ENCODE measurements around the gene FBXL16. TPM values are rescaled to one million over a fixed set of nuclear protein-coding genes. Genes with fewer than 3 reads are reported as not detected.

Gene FBXL16
- polyA plus RNA-seq, 1 donor from 2014 or later: 3.4 TPM

GRCh38 chr16:750485-750884 is 44.9 kb upstream of the FBXL16 start:
- Histone ChIP-seq H3K27ac (ENCODE audit: low read length) (no peak overlapping the region), H3F3A (ENCODE audit: insufficient read depth, low read length, poor library complexity, severe bottlenecking) (no peaks in the 10 kb centered on the region), H3K9me3 (ENCODE audit: low read length) (no peaks in the 10 kb centered on the region), H3K36me3 (ENCODE audit: insufficient read depth, low read length) (no peaks in the 10 kb centered on the region), H3K9ac (ENCODE audit: low read length) (no peak overlapping the region), H3K27me3 (ENCODE audit: insufficient read depth, low read depth, low read length) (no peaks in the 10 kb centered on the region), H3K4me2 (ENCODE audit: low read length) (no peak overlapping the region), H3K9me2 (ENCODE audit: insufficient read depth, low read length) (no peaks in the 10 kb centered on the region), H4K20me1 (ENCODE audit: insufficient read depth) (no peaks in the 10 kb centered on the region), H3K4me3 (ENCODE audit: low read length) (no peak overlapping the region), H3K79me2 (replicated peaks; ENCODE audit: insufficient read depth, low read length) (no peaks in the 10 kb centered on the region), H2AFZ (ENCODE audit: low read depth, low read length) (no peak overlapping the region)
- TF ChIP-seq EP300 (conservative IDR thresholded peaks at IDR 0.05; ENCODE audit: poor library complexity, severe bottlenecking) (no peak), SMC3 (conservative IDR thresholded peaks at IDR 0.05; ENCODE audit: poor library complexity) (no peak), EZH2 (IDR thresholded peaks at IDR 0.05; ENCODE audit: borderline replicate concordance, insufficient read depth, low read length, poor library complexity, severe bottlenecking) (no peak), RAD21 (conservative IDR thresholded peaks at IDR 0.05) (no peak), MXI1 (conservative IDR thresholded peaks at IDR 0.05; ENCODE audit: poor library complexity, severe bottlenecking) (no peak), TAF1 (IDR thresholded peaks at IDR 0.05; ENCODE audit: low read depth) (no peak), POLR2AphosphoS5 (IDR thresholded peaks at IDR 0.05) (no peak)
- TF ChIP-seq, protein P1, sequence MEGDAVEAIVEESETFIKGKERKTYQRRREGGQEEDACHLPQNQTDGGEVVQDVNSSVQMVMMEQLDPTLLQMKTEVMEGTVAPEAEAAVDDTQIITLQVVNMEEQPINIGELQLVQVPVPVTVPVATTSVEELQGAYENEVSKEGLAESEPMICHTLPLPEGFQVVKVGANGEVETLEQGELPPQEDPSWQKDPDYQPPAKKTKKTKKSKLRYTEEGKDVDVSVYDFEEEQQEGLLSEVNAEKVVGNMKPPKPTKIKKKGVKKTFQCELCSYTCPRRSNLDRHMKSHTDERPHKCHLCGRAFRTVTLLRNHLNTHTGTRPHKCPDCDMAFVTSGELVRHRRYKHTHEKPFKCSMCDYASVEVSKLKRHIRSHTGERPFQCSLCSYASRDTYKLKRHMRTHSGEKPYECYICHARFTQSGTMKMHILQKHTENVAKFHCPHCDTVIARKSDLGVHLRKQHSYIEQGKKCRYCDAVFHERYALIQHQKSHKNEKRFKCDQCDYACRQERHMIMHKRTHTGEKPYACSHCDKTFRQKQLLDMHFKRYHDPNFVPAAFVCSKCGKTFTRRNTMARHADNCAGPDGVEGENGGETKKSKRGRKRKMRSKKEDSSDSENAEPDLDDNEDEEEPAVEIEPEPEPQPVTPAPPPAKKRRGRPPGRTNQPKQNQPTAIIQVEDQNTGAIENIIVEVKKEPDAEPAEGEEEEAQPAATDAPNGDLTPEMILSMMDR (IDR thresholded peaks at IDR 0.05; ENCODE audit: poor library complexity, severe bottlenecking): no peak
- TF ChIP-seq, protein P2, sequence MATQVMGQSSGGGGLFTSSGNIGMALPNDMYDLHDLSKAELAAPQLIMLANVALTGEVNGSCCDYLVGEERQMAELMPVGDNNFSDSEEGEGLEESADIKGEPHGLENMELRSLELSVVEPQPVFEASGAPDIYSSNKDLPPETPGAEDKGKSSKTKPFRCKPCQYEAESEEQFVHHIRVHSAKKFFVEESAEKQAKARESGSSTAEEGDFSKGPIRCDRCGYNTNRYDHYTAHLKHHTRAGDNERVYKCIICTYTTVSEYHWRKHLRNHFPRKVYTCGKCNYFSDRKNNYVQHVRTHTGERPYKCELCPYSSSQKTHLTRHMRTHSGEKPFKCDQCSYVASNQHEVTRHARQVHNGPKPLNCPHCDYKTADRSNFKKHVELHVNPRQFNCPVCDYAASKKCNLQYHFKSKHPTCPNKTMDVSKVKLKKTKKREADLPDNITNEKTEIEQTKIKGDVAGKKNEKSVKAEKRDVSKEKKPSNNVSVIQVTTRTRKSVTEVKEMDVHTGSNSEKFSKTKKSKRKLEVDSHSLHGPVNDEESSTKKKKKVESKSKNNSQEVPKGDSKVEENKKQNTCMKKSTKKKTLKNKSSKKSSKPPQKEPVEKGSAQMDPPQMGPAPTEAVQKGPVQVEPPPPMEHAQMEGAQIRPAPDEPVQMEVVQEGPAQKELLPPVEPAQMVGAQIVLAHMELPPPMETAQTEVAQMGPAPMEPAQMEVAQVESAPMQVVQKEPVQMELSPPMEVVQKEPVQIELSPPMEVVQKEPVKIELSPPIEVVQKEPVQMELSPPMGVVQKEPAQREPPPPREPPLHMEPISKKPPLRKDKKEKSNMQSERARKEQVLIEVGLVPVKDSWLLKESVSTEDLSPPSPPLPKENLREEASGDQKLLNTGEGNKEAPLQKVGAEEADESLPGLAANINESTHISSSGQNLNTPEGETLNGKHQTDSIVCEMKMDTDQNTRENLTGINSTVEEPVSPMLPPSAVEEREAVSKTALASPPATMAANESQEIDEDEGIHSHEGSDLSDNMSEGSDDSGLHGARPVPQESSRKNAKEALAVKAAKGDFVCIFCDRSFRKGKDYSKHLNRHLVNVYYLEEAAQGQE (IDR thresholded peaks at IDR 0.05; ENCODE audit: borderline replicate concordance): no peak

DNA sequence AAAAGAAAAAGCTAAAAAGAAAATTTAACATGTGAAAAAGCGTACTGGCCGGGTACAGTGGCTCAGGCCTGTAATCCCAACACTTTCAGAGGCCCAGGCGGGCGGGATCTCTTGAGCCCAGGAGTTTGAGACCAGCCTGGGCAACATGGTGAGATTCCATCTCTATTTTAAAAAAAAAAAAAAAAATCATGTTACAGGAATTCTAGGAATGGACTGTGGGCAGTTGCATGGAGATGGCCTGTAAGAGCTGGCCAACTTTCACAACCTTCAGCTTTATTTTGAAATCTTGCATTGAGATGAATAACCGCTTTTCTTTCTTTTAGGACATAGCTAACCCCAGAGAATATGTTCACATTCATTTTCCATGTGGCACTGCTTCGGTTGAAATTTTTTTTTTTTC is 43.4 kb upstream of the FBXL16 start:
- Histone ChIP-seq H4K20me1 (ENCODE audit: insufficient read depth) (no peaks in the 10 kb centered on the region), H3F3A (ENCODE audit: insufficient read depth, low read length, poor library complexity, severe bottlenecking) (no peaks in the 10 kb centered on the region), H3K79me2 (replicated peaks; ENCODE audit: insufficient read depth, low read length) (no peaks in the 10 kb centered on the region), H3K9me2 (ENCODE audit: insufficient read depth, low read length) (no peaks in the 10 kb centered on the region), H3K4me3 (ENCODE audit: low read length) (no peak overlapping the region), H3K27ac (ENCODE audit: low read length) (no peak overlapping the region), H3K27me3 (ENCODE audit: insufficient read depth, low read depth, low read length) (no peaks in the 10 kb centered on the region), H3K9ac (ENCODE audit: low read length) (no peak overlapping the region), H3K4me2 (ENCODE audit: low read length) (no peak overlapping the region), H3K9me3 (ENCODE audit: low read length) (no peaks in the 10 kb centered on the region), H2AFZ (ENCODE audit: low read depth, low read length) (no peak overlapping the region), H3K36me3 (ENCODE audit: insufficient read depth, low read length) (no peaks in the 10 kb centered on the region)
- TF ChIP-seq SMC3 (conservative IDR thresholded peaks at IDR 0.05; ENCODE audit: poor library complexity) (no peak), MXI1 (conservative IDR thresholded peaks at IDR 0.05; ENCODE audit: poor library complexity, severe bottlenecking) (no peak), TAF1 (IDR thresholded peaks at IDR 0.05; ENCODE audit: low read depth) (no peak), POLR2AphosphoS5 (IDR thresholded peaks at IDR 0.05) (no peak), EP300 (conservative IDR thresholded peaks at IDR 0.05; ENCODE audit: poor library complexity, severe bottlenecking) (no peak), RAD21 (conservative IDR thresholded peaks at IDR 0.05) (no peak), EZH2 (IDR thresholded peaks at IDR 0.05; ENCODE audit: borderline replicate concordance, insufficient read depth, low read length, poor library complexity, severe bottlenecking) (no peak)
- TF ChIP-seq, protein P2 (IDR thresholded peaks at IDR 0.05; ENCODE audit: borderline replicate concordance): no peak
- TF ChIP-seq, protein P1 (IDR thresholded peaks at IDR 0.05; ENCODE audit: poor library complexity, severe bottlenecking): no peak
